ENCODE data around the gene HOXB3.

The HOXB3 gene

DNA sequence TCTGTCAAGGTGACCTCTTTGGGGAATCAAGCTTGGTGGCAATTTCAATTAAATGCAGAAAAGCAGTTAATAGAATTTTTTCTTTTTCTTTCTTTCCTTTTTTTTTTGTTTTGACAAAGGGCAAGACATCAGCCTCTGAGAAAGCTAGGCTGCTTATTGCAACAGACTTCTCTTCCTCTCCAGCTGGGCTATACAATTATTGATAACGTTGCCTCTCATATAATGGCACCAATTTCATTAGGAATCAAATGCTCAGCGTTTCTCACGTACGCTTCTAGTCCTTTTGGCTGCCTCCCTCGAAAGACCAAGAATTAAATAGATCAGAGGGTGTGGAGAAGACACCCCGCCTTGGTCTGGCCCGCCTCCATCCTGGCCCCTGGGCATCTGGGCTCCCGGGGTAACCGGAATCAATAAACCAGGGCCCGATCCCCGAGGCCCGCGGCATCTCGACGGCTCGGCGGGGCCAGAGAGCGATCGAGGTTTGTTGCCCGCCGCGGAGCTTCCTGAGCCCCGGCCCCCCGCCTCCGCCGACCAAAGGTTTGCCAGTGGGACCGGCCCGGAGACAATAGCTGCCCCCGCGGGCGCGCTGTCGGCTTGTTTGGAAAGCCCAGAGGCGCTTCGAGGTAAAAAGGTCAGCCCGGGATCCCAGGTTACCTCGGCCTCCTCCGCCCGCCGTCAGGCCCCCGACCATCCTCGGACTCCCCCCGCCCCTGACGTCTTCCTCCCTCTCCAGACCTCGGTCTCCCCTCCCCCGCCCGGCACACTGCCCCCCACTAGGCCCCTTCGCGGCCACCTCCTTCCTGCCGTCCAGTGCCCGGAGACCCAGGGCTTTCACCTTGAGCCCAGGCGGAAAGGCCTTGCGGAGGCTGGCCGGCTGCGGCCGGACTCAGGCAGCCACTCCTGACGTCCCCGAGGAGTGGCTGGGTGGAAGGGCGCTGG lies 63.2 kb downstream of the HOXB3 start:
- DNase-seq (ENCODE audit: extremely low spot score): no peak
- TF ChIP-seq, protein P1, sequence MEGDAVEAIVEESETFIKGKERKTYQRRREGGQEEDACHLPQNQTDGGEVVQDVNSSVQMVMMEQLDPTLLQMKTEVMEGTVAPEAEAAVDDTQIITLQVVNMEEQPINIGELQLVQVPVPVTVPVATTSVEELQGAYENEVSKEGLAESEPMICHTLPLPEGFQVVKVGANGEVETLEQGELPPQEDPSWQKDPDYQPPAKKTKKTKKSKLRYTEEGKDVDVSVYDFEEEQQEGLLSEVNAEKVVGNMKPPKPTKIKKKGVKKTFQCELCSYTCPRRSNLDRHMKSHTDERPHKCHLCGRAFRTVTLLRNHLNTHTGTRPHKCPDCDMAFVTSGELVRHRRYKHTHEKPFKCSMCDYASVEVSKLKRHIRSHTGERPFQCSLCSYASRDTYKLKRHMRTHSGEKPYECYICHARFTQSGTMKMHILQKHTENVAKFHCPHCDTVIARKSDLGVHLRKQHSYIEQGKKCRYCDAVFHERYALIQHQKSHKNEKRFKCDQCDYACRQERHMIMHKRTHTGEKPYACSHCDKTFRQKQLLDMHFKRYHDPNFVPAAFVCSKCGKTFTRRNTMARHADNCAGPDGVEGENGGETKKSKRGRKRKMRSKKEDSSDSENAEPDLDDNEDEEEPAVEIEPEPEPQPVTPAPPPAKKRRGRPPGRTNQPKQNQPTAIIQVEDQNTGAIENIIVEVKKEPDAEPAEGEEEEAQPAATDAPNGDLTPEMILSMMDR (IDR thresholded peaks at IDR 0.05; ENCODE audit: control extremely low read depth, extremely low read depth, low read depth, missing control alignments): no peak
- ChIA-PET POLR2A (no interaction called here), CTCF (no interaction called here)

DNA sequence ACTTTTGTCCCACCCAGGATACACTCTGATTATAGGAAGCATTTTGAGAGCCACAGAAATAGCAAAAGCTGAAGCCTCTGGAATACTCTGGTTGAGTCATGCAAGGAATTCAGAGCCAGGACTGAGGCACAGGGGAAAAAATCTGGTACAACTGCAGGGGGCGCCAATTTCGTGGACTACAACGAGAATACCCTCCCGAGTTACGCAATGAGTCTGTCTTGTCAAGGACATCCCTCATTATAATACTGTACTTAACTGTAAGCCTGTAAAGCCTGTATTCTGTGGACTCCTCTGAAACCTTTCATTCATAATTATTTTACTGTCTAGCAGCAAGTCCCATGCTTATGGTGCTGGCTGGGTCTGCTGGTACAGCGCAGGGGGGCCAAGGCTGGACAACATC lies 67.0 kb downstream of the HOXB3 start:
- ChIA-PET POLR2A (no interaction called here), CTCF (interaction anchor here (1.0 to 2.5 kb wide), 9 partner anchors 9 to 171 kb away, joined by 3 to 9 read pairs (median 4); no protein-coding TSS in a partner anchor)
- DNase-seq (ENCODE audit: extremely low spot score): no peak
- TF ChIP-seq, protein P1 (IDR thresholded peaks at IDR 0.05; ENCODE audit: control extremely low read depth, extremely low read depth, low read depth, missing control alignments): no peak

DNA sequence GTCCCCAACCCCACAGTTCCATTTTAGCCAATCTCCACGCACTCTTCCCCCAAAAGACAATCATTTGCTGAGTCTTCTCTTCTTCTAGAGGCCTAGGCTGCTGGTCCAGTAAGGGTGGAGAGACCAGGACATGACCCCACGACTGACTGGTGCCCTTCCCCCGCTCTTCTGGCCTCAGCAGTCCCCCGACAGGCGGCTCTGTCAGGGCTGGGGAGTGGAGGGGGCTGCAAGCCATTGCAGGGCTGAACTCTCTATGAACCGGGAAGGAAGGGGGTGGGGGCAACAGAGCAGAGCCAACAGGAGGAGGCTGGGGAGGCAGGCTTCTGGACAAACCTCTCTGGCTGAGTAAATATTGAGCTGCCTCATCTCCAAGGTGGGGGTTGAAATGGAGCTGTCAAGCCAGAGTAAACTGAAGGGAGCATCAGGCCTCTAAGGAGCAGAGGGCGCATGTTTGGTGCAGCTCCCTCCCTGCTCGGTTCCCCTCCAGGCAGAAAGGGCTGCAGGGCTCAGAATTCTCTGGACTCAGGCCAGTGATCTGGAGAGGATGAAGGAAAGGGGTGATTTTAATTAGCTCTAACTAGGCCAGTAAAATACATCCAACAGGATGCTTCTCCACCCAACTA lies 67.9 kb downstream of the HOXB3 start:
- ChIA-PET POLR2A (no interaction called here), CTCF (interaction anchor here (0.6 to 2.5 kb wide), 11 partner anchors 10 to 170 kb away, joined by 3 to 9 read pairs (median 4); no protein-coding TSS in a partner anchor)
- no peak for DNase-seq (ENCODE audit: extremely low spot score)
- TF ChIP-seq, protein P1 (IDR thresholded peaks at IDR 0.05; ENCODE audit: control extremely low read depth, extremely low read depth, low read depth, missing control alignments): no peak

DNA sequence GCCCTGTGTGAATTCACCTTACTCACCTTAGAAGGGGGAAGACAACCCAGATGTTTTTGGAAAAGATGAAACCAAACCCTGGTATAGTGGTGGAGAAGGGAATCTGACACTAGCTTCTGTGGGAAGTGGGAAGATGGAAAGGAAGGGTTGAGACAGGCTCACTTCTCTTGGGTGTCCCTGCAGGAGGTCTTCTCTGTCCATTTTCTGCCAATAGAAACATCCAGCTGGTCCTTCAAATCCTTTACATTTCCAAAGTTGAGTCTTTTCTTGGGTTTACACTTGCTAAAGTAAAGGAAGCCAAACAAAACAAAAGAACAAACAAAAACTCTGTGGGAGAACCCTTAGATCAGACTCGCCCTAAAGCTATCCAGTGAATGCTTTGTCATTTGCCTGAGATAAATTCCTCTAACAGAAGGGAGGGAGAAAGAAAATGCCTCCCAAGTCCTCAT lies 69.4 kb downstream of the HOXB3 start:
- POLR2A ChIA-PET: no interaction called here
- DNase-seq (ENCODE audit: extremely low spot score): no peak
- TF ChIP-seq, protein P1 (IDR thresholded peaks at IDR 0.05; ENCODE audit: control extremely low read depth, extremely low read depth, low read depth, missing control alignments): no peak
- CTCF ChIA-PET: interaction anchor here (1.0 to 3.7 kb wide), 3 partner anchors 19 to 116 kb away, joined by 3 to 16 read pairs (median 9); no protein-coding TSS in a partner anchor

DNA sequence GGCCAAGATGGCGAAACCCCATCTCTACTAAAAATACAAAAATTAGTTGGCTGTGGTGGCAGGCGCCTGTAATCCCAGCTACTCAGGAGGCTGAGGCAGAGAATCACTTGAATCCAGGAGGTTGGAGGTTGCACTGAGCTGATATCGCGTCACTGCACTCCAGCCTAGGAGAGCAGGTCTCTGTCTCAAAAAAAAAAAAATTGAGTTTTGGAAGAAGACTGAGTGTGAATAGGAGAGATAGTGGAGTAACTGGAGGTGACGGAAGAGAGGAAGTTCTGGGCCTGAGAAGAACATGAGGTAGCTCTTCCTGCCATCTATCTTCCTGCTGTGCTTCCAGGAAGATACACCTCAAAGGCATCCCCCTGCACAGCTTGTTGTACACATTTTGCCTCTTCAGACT lies 70.6 kb downstream of the HOXB3 start:
- DNase-seq (ENCODE audit: extremely low spot score): no peak
- ChIA-PET CTCF (interaction anchor here (3.7 kb wide), 1 partner anchor 27 kb away, joined by 16 read pairs; no protein-coding TSS in a partner anchor), POLR2A (no interaction called here)
- TF ChIP-seq, protein P1 (IDR thresholded peaks at IDR 0.05; ENCODE audit: control extremely low read depth, extremely low read depth, low read depth, missing control alignments): no peak

DNA sequence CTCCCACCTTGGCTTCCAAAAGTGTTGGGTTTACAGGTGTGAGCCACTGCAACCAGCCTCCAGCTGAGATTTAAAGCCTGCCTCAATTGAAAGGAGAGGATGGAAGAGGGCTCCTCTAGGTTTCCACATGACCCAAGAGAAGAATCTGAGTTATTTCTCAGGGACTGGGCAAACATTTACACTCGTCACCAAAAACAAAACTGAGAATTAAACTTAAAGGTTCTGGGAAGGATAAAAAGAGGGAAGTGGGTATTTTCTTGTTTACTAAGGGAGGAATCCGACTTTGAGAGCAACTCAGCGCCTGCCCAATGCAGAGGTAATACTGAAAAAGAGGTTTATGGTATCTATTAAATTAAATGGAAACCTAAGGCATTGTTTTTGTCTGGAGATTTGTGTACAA lies 72.6 kb downstream of the HOXB3 start:
- POLR2A ChIA-PET: no interaction called here
- TF ChIP-seq, protein P1 (IDR thresholded peaks at IDR 0.05; ENCODE audit: control extremely low read depth, extremely low read depth, low read depth, missing control alignments): no peak
- CTCF ChIA-PET: interaction anchor here (1.3 to 3.7 kb wide), 5 partner anchors 10 to 165 kb away, joined by 3 to 16 read pairs (median 4); partner anchors contain the start of gene HOXB5
- no peak for DNase-seq (ENCODE audit: extremely low spot score)
